H7 (cell line): ENCODE results near the gene HTATIP2. TPM values are rescaled to one million over a fixed set of nuclear protein-coding genes. Genes with fewer than 3 reads are reported as not detected.

Source experiments
- DNase-seq: peaks from one replicate; pipeline ENCODE4 v3.0.0; 2012
- H3K27me3 ChIP-seq: 2 replicates; pipeline ENCODE4 v1.6.0; 2011; ENCODE audit warnings: mild to moderate bottlenecking, low read length; ENCODE audit not compliant: control insufficient read depth, insufficient read depth
- H3K36me3 ChIP-seq: replicated peaks from 2 replicates; pipeline ENCODE4 v1.5.1; 2011; ENCODE audit warnings: low read length; ENCODE audit not compliant: control insufficient read depth, insufficient read depth
- H3K4me3 ChIP-seq: 2 replicates; pipeline ENCODE4 v1.5.1; 2011; ENCODE audit warnings: low read depth, mild to moderate bottlenecking, control low read depth, low read length, moderate library complexity; ENCODE audit not compliant: insufficient read depth
- total RNA-seq: library from RNA; depleted of rRNA; stranded (reverse); fragments of >200 nt; shearing (Covaris generic); gene quantifications from 2 replicates; pipeline ENCODE4 v1.2.3, GENCODE V29; 2014; rRNA removed

Gene HTATIP2
- 42.5 and 52.2 TPM in 2 replicates for total RNA-seq

GRCh38 chr11:20363500-20364340 is at the start of gene HTATIP2:
Gene HTATIP2, plus strand, starts transcription at chr11:20363714. Its CDS starts 524 bp downstream, at chr11:20364238.
- DNase-seq = peak; percentile 79
- H3K27me3 ChIP-seq = peaks cover 10% of the 10 kb centered on the region
- peak within 1 kb of the TSS; percentile 64 for H3K4me3 ChIP-seq
- H3K36me3 ChIP-seq = no peaks in the 10 kb centered on the region

- Histone ChIP-seq H3K36me3 (no peaks in the 10 kb centered on the region), H3K4me3 (no peak overlapping the region), H3K27me3 (no peaks in the 10 kb centered on the region)
- DNase-seq = no peak
Observed at GRCh38 chr11:20315800-20316199, 47.7 kb upstream of the HTATIP2 start.

- H3K27me3 ChIP-seq = no peaks in the 10 kb centered on the region
- no peak overlapping the region for H3K4me3 ChIP-seq
- DNase-seq = no peak
- H3K36me3 ChIP-seq = no peaks in the 10 kb centered on the region
Observed at GRCh38 chr11:20321177-20321576, 42.3 kb upstream of the HTATIP2 start.

GRCh38 chr11:20327377-20327935 is 36.1 kb upstream of the HTATIP2 start:
- no peak for DNase-seq
- H3K36me3 ChIP-seq = no peaks in the 10 kb centered on the region
- H3K27me3 ChIP-seq = no peaks in the 10 kb centered on the region
- no peak overlapping the region for H3K4me3 ChIP-seq

- no peaks in the 10 kb centered on the region for H3K36me3 ChIP-seq
- no peak for DNase-seq
- H3K4me3 ChIP-seq = no peak overlapping the region
- no peaks in the 10 kb centered on the region for H3K27me3 ChIP-seq
Observed at GRCh38 chr11:20336056-20336455, 27.5 kb upstream of the HTATIP2 start.

GRCh38 chr11:20337526-20338154 is 25.9 kb upstream of the HTATIP2 start:
- H3K36me3 ChIP-seq = no peaks in the 10 kb centered on the region
- peak; percentile 45 for DNase-seq
- no peaks in the 10 kb centered on the region for H3K27me3 ChIP-seq
- no peak overlapping the region for H3K4me3 ChIP-seq

GRCh38 chr11:20342347-20343141 is 21.0 kb upstream of the HTATIP2 start:
- Histone ChIP-seq H3K27me3 (no peaks in the 10 kb centered on the region), H3K36me3 (no peaks in the 10 kb centered on the region), H3K4me3 (peak overlapping the region; percentile 25; the same call in 1 of the 2 replicates)
- DNase-seq = peak; percentile 26

- Histone ChIP-seq H3K27me3 (no peaks in the 10 kb centered on the region), H3K36me3 (no peaks in the 10 kb centered on the region), H3K4me3 (no peak overlapping the region)
- DNase-seq = no peak
Observed at GRCh38 chr11:20351136-20351535, 12.4 kb upstream of the HTATIP2 start.

GRCh38 chr11:20351751-20352262 is 11.7 kb upstream of the HTATIP2 start:
- H3K4me3 ChIP-seq = no peak overlapping the region
- DNase-seq = no peak
- no peaks in the 10 kb centered on the region for H3K36me3 ChIP-seq

GRCh38 chr11:20353829-20354434 is 9.6 kb upstream of the HTATIP2 start:
- Histone ChIP-seq H3K27me3 (no peaks in the 10 kb centered on the region; the same call in 1 of the 2 replicates), H3K36me3 (no peaks in the 10 kb centered on the region), H3K4me3 (no peak overlapping the region)
- peak; percentile 35 for DNase-seq

More at GRCh38 chr11:20351751-20352262, 11.7 kb upstream of the HTATIP2 start:
- H3K27me3 ChIP-seq = no peaks in the 10 kb centered on the region; the same call in 1 of the 2 replicates

GRCh38 chr11:20355221-20356219 is 8.0 kb upstream of the HTATIP2 start:
- Histone ChIP-seq H3K4me3 (no peak overlapping the region), H3K36me3 (no peaks in the 10 kb centered on the region), H3K27me3 (no peaks in the 10 kb centered on the region; the same call in 1 of the 2 replicates)
- DNase-seq = no peak

GRCh38 chr11:20357150-20357549 is 6.4 kb upstream of the HTATIP2 start:
- no peaks in the 10 kb centered on the region; the same call in 1 of the 2 replicates for H3K27me3 ChIP-seq
- H3K36me3 ChIP-seq = no peaks in the 10 kb centered on the region
- no peak overlapping the region for H3K4me3 ChIP-seq
- no peak for DNase-seq

- H3K36me3 ChIP-seq = no peaks in the 10 kb centered on the region
- no peak overlapping the region for H3K4me3 ChIP-seq
- DNase-seq = no peak
- H3K27me3 ChIP-seq = peaks cover 10% of the 10 kb centered on the region
Observed at GRCh38 chr11:20360650-20361049, 2.9 kb upstream of the HTATIP2 start.
